Transverse colon (tissue), 3 donors: ENCODE measurements around the gene LRP5.

ENCODE experiments used
- CTCF ChIP-seq, 5 experiments: fragments of 200-600 bp in 3 of 5; fragments of 450-650 bp in 2 of 5; sonication (generic) in 3 of 5; IDR thresholded peaks; 1 replicate in 2 of 5; 2 replicates in 3 of 5; pipeline ENCODE4 v1.5.1; 2016 to 2017; ENCODE audit warnings: antibody characterized with exemption in 5 of 5, inconsistent platforms in 3 of 5, mild to moderate bottlenecking in 2 of 5, moderate library complexity in 1 of 5
- EP300 ChIP-seq: sonication (generic); formaldehyde crosslinking; IDR thresholded peaks from one replicate; pipeline ENCODE4 v1.6.1; 2017; ENCODE audit warnings: antibody characterized with exemption, low read depth
- POLR2A ChIP-seq: fragments of 450-650 bp; IDR thresholded peaks from one replicate; pipeline ENCODE4 v1.6.1; 2016; ENCODE audit warnings: antibody characterized with exemption, mild to moderate bottlenecking, moderate library complexity

- TF ChIP-seq CTCF (IDR thresholded peaks at IDR 0.05): no peak
- TF ChIP-seq POLR2A: no peak
- TF ChIP-seq EP300: no peak
These were observed 100.4 kb downstream of the LRP5 start for GRCh38 chr11:68412593-68413475.
